IMR-90 (cell line): ENCODE data around the gene ANKRD33B. TPM values are rescaled to one million over a fixed set of nuclear protein-coding genes. Genes with fewer than 3 reads are reported as not detected.

Source experiments
- polyA plus RNA-seq, 3 experiments: library from polyadenylated mRNA; depleted of rRNA; stranded (reverse); fragments of >200 nt; gene quantifications; 2 replicates each; pipeline ENCODE4 v1.2.3, GENCODE V29; 2012; ENCODE audit warnings: low replicate concordance in 1 of 3
- total RNA-seq: library from RNA; depleted of rRNA; stranded (reverse); fragments of >200 nt; gene quantifications from 2 replicates; pipeline ENCODE4 v1.2.3, GENCODE V29; 2012
- TF ChIP-seq, protein P1 (sequence below): fragments of 150-350 bp; IDR thresholded peaks from 2 replicates; pipeline ENCODE4 v1.6.1; 2016; ENCODE audit warnings: low read depth, mild to moderate bottlenecking, low read length, moderate library complexity, borderline replicate concordance

The ANKRD33B gene
- total and polyA plus RNA-seq, 2 of the 4 experiments (the other 2 are of a cell fraction), result 2.5 to 3.3 TPM

DNA sequence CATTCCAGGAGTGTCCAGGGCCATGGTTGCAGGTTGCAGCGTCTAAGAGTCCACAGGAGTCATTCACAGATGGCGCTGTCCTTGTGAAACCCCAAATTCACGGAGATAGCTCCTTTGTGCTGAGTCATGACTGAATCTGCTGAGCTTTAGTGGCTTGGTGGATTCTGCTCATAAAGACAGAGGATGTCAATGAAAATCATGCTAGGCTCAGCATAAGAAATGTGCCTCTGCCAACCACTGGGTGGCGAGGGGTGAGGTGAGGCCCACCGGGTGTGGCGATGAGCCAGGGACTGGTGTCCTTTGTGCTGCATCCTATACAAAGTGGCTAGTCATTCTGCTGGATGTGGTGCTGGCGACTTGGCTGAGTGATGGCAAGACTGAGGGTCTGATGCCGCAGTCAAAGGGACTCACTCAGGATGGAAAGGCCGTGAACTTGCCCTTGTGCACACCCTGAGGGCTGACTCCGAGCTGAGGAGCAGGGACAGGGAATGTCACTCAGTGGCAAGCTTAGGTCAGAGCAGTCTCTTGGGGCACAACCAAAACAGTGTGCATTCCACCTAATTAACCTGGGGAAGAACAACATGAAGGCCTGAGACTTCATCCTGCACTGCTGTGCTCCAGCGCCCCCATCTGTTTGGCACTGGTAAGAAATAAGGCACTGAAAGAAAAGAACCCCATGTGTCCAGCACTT, 125.7 kb downstream of the ANKRD33B start (continued):
- TF ChIP-seq, protein P1, sequence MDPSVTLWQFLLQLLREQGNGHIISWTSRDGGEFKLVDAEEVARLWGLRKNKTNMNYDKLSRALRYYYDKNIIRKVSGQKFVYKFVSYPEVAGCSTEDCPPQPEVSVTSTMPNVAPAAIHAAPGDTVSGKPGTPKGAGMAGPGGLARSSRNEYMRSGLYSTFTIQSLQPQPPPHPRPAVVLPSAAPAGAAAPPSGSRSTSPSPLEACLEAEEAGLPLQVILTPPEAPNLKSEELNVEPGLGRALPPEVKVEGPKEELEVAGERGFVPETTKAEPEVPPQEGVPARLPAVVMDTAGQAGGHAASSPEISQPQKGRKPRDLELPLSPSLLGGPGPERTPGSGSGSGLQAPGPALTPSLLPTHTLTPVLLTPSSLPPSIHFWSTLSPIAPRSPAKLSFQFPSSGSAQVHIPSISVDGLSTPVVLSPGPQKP, result no peak
